CD4-positive, CD25-positive, alpha-beta regulatory T cell (primary cell): ENCODE data around the gene RAE1. TPM values are rescaled to one million over a fixed set of nuclear protein-coding genes. Genes with fewer than 3 reads are reported as not detected.
A peak's percentile ranks its signal among the peaks of the same experiment; 100 is the strongest.
"Not testable (repeated sequence)": the region's sequence is repeated elsewhere in the genome, so short reads cannot be mapped to it uniquely, and the experiment has no call there.

ENCODE experiments used
- ATAC-seq, 2 donors: fragments of 150-1000 bp; cut with Tn5 transposase; one replicate each; pipeline ENCODE4 v1.10.0; 2021; ENCODE audit warnings: low read depth in 2 of 2, moderate number of reproducible peaks in 2 of 2, moderate library complexity in 1 of 2
- DNase-seq, 3 donors: peaks; one replicate each; pipeline versions ENCODE4 v3.0.0 to v3.0.0-alpha.2; 2012 to 2022; ENCODE audit warnings: mixed read lengths in 1 of 3
- H3K27ac ChIP-seq: one replicate; pipeline ENCODE4 v1.7.0; 2013; ENCODE audit warnings: mild to moderate bottlenecking, low read length; ENCODE audit not compliant: insufficient read depth, poor library complexity, severe bottlenecking
- H3K27me3 ChIP-seq: one replicate; pipeline ENCODE4 v1.7.0; 2013; ENCODE audit warnings: low read length; ENCODE audit not compliant: control insufficient read depth, insufficient read depth
- H3K36me3 ChIP-seq: one replicate; pipeline ENCODE4 v1.7.0; 2013; ENCODE audit warnings: mild to moderate bottlenecking, low read length, moderate library complexity; ENCODE audit not compliant: control insufficient read depth, insufficient read depth
- H3K4me1 ChIP-seq: 2 replicates; pipeline ENCODE4 v1.7.0; 2013; ENCODE audit warnings: mild to moderate bottlenecking, low read length; ENCODE audit not compliant: insufficient read depth, control insufficient read depth, poor library complexity, severe bottlenecking
- H3K4me3 ChIP-seq: one replicate; pipeline ENCODE4 v1.7.0; 2013; ENCODE audit warnings: low read depth, mild to moderate bottlenecking, low read length, moderate library complexity
- H3K9me3 ChIP-seq, 2 experiments: 1 replicate in 1 of 2; 2 replicates in 1 of 2; pipeline ENCODE4 v1.7.0; 2013; ENCODE audit warnings: low read length in 2 of 2, mild to moderate bottlenecking in 1 of 2, moderate library complexity in 1 of 2; ENCODE audit not compliant: control insufficient read depth in 2 of 2
- H3K27ac Mint-ChIP-seq, 3 donors: one replicate each; pipeline ENCODE4 v1.8.0; 2020 to 2022; ENCODE audit warnings: mild to moderate bottlenecking in 3 of 3, mixed read lengths in 3 of 3, moderate library complexity in 2 of 3
- H3K27me3 Mint-ChIP-seq: one replicate; pipeline ENCODE4 v1.8.0; 2022; ENCODE audit warnings: mild to moderate bottlenecking, mixed read lengths
- H3K36me3 Mint-ChIP-seq: one replicate; pipeline ENCODE4 v1.8.0; 2020; ENCODE audit warnings: mixed read lengths
- H3K4me1 Mint-ChIP-seq, 4 donors: one replicate each; pipeline ENCODE4 v1.8.0; 2020 to 2022; ENCODE audit warnings: mixed read lengths in 4 of 4, mild to moderate bottlenecking in 1 of 4
- H3K4me3 Mint-ChIP-seq, 4 donors: one replicate each; pipeline ENCODE4 v1.8.0; 2020 to 2022; ENCODE audit warnings: mild to moderate bottlenecking in 4 of 4, mixed read lengths in 4 of 4, moderate library complexity in 3 of 4
- H3K9me3 Mint-ChIP-seq, 7 donors: one replicate each; pipeline ENCODE4 v1.8.0; 2020 to 2022; ENCODE audit warnings: mixed read lengths in 7 of 7, mild to moderate bottlenecking in 3 of 7, moderate library complexity in 2 of 7
- polyA plus RNA-seq, 4 donors: library from polyadenylated mRNA; unstranded; fragments of 300-500 nt; fragmentation: Illumina TruSeq; gene quantifications; one replicate each; pipeline ENCODE4 v1.2.3, GENCODE V29; 2021
- total RNA-seq: library from RNA; stranded (reverse); gene quantifications from one replicate; pipeline ENCODE4 v1.2.3, GENCODE V29; 2022

The RAE1 gene
- total and polyA plus RNA-seq, 5 donors from 2014 or later = 33.0 to 52.1 (median 36.5) TPM

GRCh38 chr20:57347393-57347792 is 3.7 kb upstream of the RAE1 start:
- DNase-seq = no peak
- H3K4me1 Mint-ChIP-seq = peaks cover 6 to 15% (median 9%) of the 10 kb centered on the region in 4 donors
- H3K4me3 Mint-ChIP-seq = peak overlapping the region in 1 of 4 donors; percentile 56
- Histone ChIP-seq H3K4me3 (no peak overlapping the region), H3K27ac (no peak overlapping the region), H3K9me3 (no peaks in the 10 kb centered on the region), H3K4me1 (peaks cover 9% of the 10 kb centered on the region), H3K36me3 (no peaks in the 10 kb centered on the region), H3K27me3 (peaks cover 12% of the 10 kb centered on the region)
- ATAC-seq = no peak
- no peak overlapping the region for H3K27ac Mint-ChIP-seq
- H3K9me3 Mint-ChIP-seq = peaks cover 0 to 2% (median 0%) of the 10 kb centered on the region in 7 donors
- no peaks in the 10 kb centered on the region for H3K36me3 Mint-ChIP-seq
- H3K27me3 Mint-ChIP-seq = peaks cover 14% of the 10 kb centered on the region

DNA sequence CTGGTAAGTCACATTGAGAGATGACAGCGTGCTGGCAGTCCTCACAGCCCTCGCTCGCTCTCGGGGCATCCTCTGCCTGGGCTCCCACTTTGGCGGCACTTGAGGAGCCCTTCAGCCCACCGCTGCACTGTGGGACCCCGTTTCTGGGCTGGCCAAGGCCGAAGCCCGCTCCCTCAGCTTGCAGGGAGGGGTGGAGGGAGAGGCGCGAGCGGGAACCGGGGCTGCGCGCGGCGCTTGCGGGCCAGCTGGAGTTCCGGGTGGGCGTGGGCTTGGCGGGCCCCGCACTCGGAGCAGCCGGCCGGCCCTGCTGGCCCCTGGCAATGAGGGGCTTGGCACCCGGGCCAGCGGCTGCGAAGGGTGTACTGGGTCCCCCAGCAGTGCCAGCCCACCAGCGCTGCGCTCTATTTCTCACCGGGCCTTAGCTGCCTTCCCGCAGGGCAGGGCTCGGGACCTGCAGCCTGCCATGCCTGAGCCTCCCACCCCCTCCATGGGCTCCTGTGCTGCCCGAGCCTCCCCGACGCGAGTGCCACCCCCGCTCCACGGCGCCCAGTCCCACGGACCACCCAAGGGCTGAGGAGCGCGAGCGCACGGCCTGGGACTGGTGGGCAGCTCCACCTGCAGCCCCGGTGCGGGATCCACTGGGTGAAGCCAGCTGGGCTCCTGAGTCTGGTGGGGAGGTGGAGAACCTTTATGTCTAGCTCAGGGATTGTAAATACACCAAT is 2.7 kb upstream of the RAE1 start:
- H3K4me1 Mint-ChIP-seq = peaks cover 11 to 25% (median 14%) of the 10 kb centered on the region in 4 donors
- not testable (repeated sequence) for H3K36me3 Mint-ChIP-seq, H3K36me3 ChIP-seq, H3K27ac Mint-ChIP-seq, H3K9me3 ChIP-seq, H3K27me3 ChIP-seq, DNase-seq, H3K9me3 Mint-ChIP-seq, H3K27me3 Mint-ChIP-seq, H3K4me3 ChIP-seq, ATAC-seq, H3K27ac ChIP-seq
- H3K4me3 Mint-ChIP-seq = peak overlapping the region in 1 of 4 donors; percentile 56
- peaks cover 17% of the 10 kb centered on the region for H3K4me1 ChIP-seq

GRCh38 chr20:57348922-57349574 is 2.0 kb upstream of the RAE1 start:
- peak in 1 of 3 donors; percentile 11 for DNase-seq
- Histone ChIP-seq H3K36me3 (peaks cover 12% of the 10 kb centered on the region), H3K4me1 (peaks cover 19% of the 10 kb centered on the region)
- H3K9me3 Mint-ChIP-seq, H3K27me3 Mint-ChIP-seq, H3K27me3 ChIP-seq, ATAC-seq, H3K4me3 ChIP-seq, H3K9me3 ChIP-seq, H3K27ac ChIP-seq, H3K36me3 Mint-ChIP-seq: not testable (repeated sequence)
- peaks cover 16 to 28% (median 17%) of the 10 kb centered on the region in 4 donors for H3K4me1 Mint-ChIP-seq
- peak overlapping the region; percentile 67 to 97 (median 82) for H3K4me3 Mint-ChIP-seq
- peak overlapping the region in 2 of 3 donors; percentile 77 to 85 for H3K27ac Mint-ChIP-seq

GRCh38 chr20:57350081-57350710 is 859 bp upstream of the RAE1 start:
- Histone ChIP-seq H3K27ac (no peak overlapping the region), H3K4me3 (no peak overlapping the region), H3K36me3 (peaks cover 24% of the 10 kb centered on the region), H3K9me3 (no peaks in the 10 kb centered on the region), H3K27me3 (no peaks in the 10 kb centered on the region), H3K4me1 (peaks cover 19% of the 10 kb centered on the region)
- DNase-seq = no peak
- ATAC-seq = no peak
- H3K4me1 Mint-ChIP-seq = peaks cover 16 to 28% (median 17%) of the 10 kb centered on the region in 4 donors
- H3K27ac Mint-ChIP-seq = peak overlapping the region; percentile 29 to 74 (median 46)
- no peaks in the 10 kb centered on the region for H3K27me3 Mint-ChIP-seq
- H3K9me3 Mint-ChIP-seq = peaks cover 0 to 2% (median 0%) of the 10 kb centered on the region in 7 donors
- peak overlapping the region; percentile 67 to 97 (median 82) for H3K4me3 Mint-ChIP-seq
- peaks cover 16% of the 10 kb centered on the region for H3K36me3 Mint-ChIP-seq

DNA sequence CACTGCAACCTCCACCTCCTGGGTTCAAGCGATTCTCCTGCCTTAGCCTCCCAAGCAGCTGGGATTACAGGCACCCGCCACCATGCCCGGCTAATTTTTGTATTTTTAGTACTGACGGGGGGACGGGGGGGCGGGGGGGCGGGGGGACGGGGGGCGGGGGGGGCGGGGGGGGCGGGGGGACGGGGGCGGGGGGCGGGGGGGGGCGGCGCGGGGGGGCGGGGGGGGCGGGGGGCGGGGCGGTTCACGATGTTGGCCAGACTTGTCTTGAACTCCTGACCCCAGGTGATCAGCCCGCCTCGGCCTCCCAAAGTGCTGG is 371 bp upstream of the RAE1 start:
- H3K9me3 Mint-ChIP-seq, H3K27me3 Mint-ChIP-seq, ATAC-seq, DNase-seq, H3K27me3 ChIP-seq, H3K9me3 ChIP-seq: not testable (repeated sequence)
- Histone ChIP-seq H3K4me1 (peaks cover 19% of the 10 kb centered on the region), H3K27ac (peak overlapping the region; percentile 78), H3K36me3 (peaks cover 28% of the 10 kb centered on the region), H3K4me3 (peak overlapping the region; percentile 95)
- Mint-ChIP-seq H3K4me1 (peaks cover 17 to 31% (median 19%) of the 10 kb centered on the region in 4 donors), H3K36me3 (peaks cover 20% of the 10 kb centered on the region), H3K27ac (peak overlapping the region; percentile 46 to 91 (median 74)), H3K4me3 (peak overlapping the region; percentile 90 to 97 (median 92))

GRCh38 chr20:57352305-57352704 is 1.2 kb downstream of the RAE1 start:
- Histone ChIP-seq H3K4me3 (peak overlapping the region; percentile 95), H3K27me3 (no peaks in the 10 kb centered on the region), H3K27ac (no peak overlapping the region), H3K9me3 (no peaks in the 10 kb centered on the region), H3K4me1 (peaks cover 19% of the 10 kb centered on the region), H3K36me3 (peaks cover 35% of the 10 kb centered on the region)
- peak overlapping the region in 2 of 3 donors; percentile 91 to 96 for H3K27ac Mint-ChIP-seq
- DNase-seq (no peak), ATAC-seq (no peak)
- peaks cover 15 to 32% (median 21%) of the 10 kb centered on the region in 4 donors for H3K4me1 Mint-ChIP-seq
- peaks cover 30% of the 10 kb centered on the region for H3K36me3 Mint-ChIP-seq
- H3K27me3 Mint-ChIP-seq = no peaks in the 10 kb centered on the region
- peak overlapping the region; percentile 90 to 97 (median 92) for H3K4me3 Mint-ChIP-seq
- H3K9me3 Mint-ChIP-seq = peaks cover 0 to 2% (median 0%) of the 10 kb centered on the region in 7 donors

DNA sequence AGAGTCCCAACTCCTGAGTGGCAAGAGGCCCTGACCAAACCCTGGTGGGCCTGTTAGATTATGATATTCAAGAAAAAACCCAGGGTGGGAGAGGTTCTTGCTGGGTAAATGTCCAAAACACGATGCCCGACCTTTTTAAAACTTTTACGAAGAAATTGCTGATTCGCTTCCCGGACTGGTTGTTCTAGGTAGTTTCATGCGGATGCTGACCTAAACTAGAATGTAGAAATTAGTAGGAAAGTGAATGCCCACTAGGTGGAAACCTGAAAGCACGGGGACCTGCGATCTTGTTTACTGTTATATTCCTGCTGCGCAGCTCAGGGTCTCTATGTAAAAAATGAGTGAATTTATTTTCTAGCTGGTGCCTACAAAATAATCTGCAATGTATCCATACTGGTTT is 2.3 kb downstream of the RAE1 start:
- no peaks in the 10 kb centered on the region for H3K27me3 Mint-ChIP-seq
- DNase-seq (no peak), ATAC-seq (no peak)
- peaks cover 35% of the 10 kb centered on the region for H3K36me3 ChIP-seq
- no peaks in the 10 kb centered on the region for H3K9me3 ChIP-seq
- no peak overlapping the region for H3K4me3 ChIP-seq
- no peaks in the 10 kb centered on the region for H3K27me3 ChIP-seq
- peak overlapping the region; percentile 60 to 97 (median 86) for H3K4me3 Mint-ChIP-seq
- H3K36me3 Mint-ChIP-seq = peaks cover 30% of the 10 kb centered on the region
- H3K9me3 Mint-ChIP-seq = peaks cover 0 to 2% (median 0%) of the 10 kb centered on the region in 7 donors
- H3K4me1 Mint-ChIP-seq = peaks cover 15 to 32% (median 21%) of the 10 kb centered on the region in 4 donors
- H3K4me1 ChIP-seq = peaks cover 19% of the 10 kb centered on the region
- H3K27ac ChIP-seq = no peak overlapping the region
- peak overlapping the region in 1 of 3 donors; percentile 60 for H3K27ac Mint-ChIP-seq
